Measurements from ENCODE around the gene ALK. TPM values are rescaled to one million over a fixed set of nuclear protein-coding genes. Genes with fewer than 3 reads are reported as not detected.

The ALK gene
- total RNA-seq, 1 donor from 2014 or later = not detected

GRCh38 chr2:29482348-29482747 is 439.0 kb downstream of the ALK start:
- TF ChIP-seq CTCF (IDR thresholded peaks at IDR 0.05) = no peak
- Histone ChIP-seq H3K9me3 (no peaks in the 10 kb centered on the region), H3K4me1 (no peaks in the 10 kb centered on the region), H3K27me3 (no peaks in the 10 kb centered on the region), H3K27ac (no peak overlapping the region), H3K4me3 (no peak overlapping the region), H3K36me3 (no peaks in the 10 kb centered on the region)
- intact Hi-C loops (cut with DNase I) = no loop called here
- no peak for DNase-seq (ENCODE audit: low spot score in 2 of 2)

GRCh38 chr2:29481313-29481712 is 440.1 kb downstream of the ALK start:
- DNase-seq (ENCODE audit: low spot score in 2 of 2) = no peak
- intact Hi-C loops (cut with DNase I) = no loop called here
- no peaks in the 10 kb centered on the region for H3K9me3 ChIP-seq
- no peak for TF ChIP-seq CTCF (IDR thresholded peaks at IDR 0.05)
- no peak overlapping the region for H3K4me3 ChIP-seq
- H3K36me3 ChIP-seq = no peaks in the 10 kb centered on the region
- no peaks in the 10 kb centered on the region for H3K27me3 ChIP-seq
- H3K27ac ChIP-seq = no peak overlapping the region
- no peaks in the 10 kb centered on the region for H3K4me1 ChIP-seq

- Histone ChIP-seq H3K4me1 (no peaks in the 10 kb centered on the region), H3K27me3 (no peaks in the 10 kb centered on the region)
- DNase-seq (ENCODE audit: low spot score in 2 of 2) = no peak
Observed at GRCh38 chr2:29480426-29480825, 441.0 kb downstream of the ALK start.

DNA sequence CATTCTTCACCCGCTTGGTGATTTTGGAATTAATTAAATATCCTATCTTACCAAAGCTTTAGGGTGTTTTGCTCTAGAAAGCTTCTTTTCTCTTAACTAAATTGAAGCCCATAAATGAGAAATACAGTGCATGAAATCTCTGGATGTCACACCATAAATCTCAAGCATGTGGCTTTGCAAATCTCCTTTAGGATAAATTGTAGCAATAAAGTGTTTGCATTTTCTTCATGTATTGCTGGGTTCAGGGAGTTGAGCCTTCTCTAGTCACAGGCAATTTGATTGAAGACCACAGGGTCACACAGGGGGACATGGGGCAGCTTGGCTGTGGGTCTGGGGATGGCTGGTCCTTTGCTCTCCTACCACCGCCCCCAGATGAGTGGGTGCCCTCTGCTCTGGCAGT is 442.0 kb downstream of the ALK start:
- intact Hi-C loops (cut with DNase I) = no loop called here
- H3K9me3 ChIP-seq = no peaks in the 10 kb centered on the region
- no peaks in the 10 kb centered on the region for H3K36me3 ChIP-seq
- no peak for TF ChIP-seq CTCF (IDR thresholded peaks at IDR 0.05)
- no peak for DNase-seq (ENCODE audit: low spot score in 2 of 2)
- H3K27me3 ChIP-seq = no peaks in the 10 kb centered on the region
- H3K4me3 ChIP-seq = no peak overlapping the region
- H3K27ac ChIP-seq = no peak overlapping the region
- H3K4me1 ChIP-seq = no peaks in the 10 kb centered on the region

More at GRCh38 chr2:29480426-29480825, 441.0 kb downstream of the ALK start:
- no peak overlapping the region for H3K4me3 ChIP-seq
- intact Hi-C loops (cut with DNase I) = no loop called here
- H3K27ac ChIP-seq = no peak overlapping the region
- TF ChIP-seq CTCF (IDR thresholded peaks at IDR 0.05) = no peak
- H3K36me3 ChIP-seq = no peaks in the 10 kb centered on the region
- H3K9me3 ChIP-seq = no peaks in the 10 kb centered on the region

DNA sequence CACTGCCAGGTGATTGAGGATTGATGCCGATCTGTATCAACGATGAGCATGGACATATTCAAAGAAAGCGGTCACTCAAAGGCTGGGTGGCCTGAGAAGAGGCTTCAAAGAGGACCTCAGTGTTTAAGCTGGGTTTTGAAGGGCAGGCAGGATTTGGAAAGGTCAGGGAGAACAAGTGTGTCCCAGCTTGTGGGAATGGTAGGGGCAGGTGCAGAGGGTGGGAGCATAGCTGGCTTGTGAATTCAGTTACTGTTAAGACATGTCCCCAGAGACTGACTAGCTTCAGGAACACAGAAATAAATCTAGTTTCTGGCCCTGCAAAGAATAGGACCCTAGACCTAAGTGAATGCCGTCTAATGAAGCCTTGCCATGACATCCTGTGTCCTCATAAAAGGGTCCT is 442.7 kb downstream of the ALK start:
- Histone ChIP-seq H3K4me1 (no peaks in the 10 kb centered on the region), H3K9me3 (no peaks in the 10 kb centered on the region), H3K27me3 (no peaks in the 10 kb centered on the region), H3K36me3 (no peaks in the 10 kb centered on the region), H3K27ac (no peak overlapping the region), H3K4me3 (no peak overlapping the region)
- TF ChIP-seq CTCF (IDR thresholded peaks at IDR 0.05) = no peak
- DNase-seq (ENCODE audit: low spot score in 2 of 2) = no peak
- intact Hi-C loops (cut with DNase I) = no loop called here

- TF ChIP-seq CTCF (IDR thresholded peaks at IDR 0.05) = no peak
- Histone ChIP-seq H3K9me3 (no peaks in the 10 kb centered on the region), H3K27me3 (no peaks in the 10 kb centered on the region), H3K36me3 (no peaks in the 10 kb centered on the region), H3K4me1 (no peaks in the 10 kb centered on the region), H3K4me3 (no peak overlapping the region), H3K27ac (no peak overlapping the region)
- DNase-seq (ENCODE audit: low spot score in 2 of 2) = no peak
- intact Hi-C loops (cut with DNase I) = no loop called here
Observed at GRCh38 chr2:29477186-29477585, 444.2 kb downstream of the ALK start.
